HG03342 (cell line): ENCODE results near the gene GABARAP.
A peak's percentile ranks its signal among the peaks of the same experiment; 100 is the strongest.

Experiments used
- ATAC-seq: cut with Tn5 transposase; IDR thresholded peaks from one replicate; pipeline ENCODE4 v1.9.1; 2021; ENCODE audit warnings: mild to moderate bottlenecking, moderate library complexity; ENCODE audit not compliant: unreplicated experiment

Gene GABARAP

DNA sequence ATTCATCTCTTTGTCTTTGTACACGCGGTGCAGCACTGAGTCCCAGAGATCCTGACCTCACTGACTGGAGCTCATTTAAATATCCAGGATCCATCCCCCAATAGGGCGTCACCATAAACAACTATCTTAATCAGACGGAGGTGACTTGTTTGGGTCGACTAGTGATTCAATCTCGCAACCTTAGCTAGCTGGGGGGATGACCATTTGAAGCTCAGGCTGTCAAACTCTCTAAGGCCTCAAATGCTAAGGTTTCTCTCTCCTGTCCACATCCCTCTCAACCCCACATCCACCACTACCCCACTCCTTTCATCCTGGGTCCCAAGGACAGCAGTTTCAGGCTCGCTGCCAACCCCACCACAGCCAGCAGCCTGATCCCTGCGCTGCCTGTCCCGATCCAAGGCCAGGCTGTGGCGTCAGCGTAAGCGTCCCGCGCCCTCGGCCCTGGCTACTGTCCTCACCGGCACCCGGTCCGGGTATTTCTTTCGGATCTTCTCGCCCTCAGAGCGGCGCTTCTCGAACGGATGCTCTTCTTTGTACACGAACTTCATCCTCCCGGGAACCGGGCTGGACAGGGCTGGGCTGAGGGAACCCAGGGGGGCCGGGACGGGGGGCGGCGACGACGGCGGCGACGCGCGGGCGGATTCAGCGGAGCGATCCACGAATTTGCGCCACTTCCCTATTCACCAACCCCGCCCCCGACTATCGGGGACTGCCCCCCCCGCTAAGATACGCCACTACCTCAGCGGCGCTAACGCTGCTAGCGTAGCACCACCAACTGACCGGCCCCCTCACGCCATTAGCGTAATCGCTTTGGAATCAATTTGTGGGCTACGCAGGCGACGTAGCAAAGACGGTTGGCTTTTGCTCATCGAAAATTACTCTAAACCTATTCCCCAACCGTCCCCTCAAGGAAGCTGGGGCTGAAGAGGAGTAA, at the start of gene GABARAP:
Gene GABARAP, minus strand, starts transcription at position 667 of the 934 bp plus-strand sequence. Its CDS starts 119 bp downstream, at position 548.
- ATAC-seq: peak; percentile 28

DNA sequence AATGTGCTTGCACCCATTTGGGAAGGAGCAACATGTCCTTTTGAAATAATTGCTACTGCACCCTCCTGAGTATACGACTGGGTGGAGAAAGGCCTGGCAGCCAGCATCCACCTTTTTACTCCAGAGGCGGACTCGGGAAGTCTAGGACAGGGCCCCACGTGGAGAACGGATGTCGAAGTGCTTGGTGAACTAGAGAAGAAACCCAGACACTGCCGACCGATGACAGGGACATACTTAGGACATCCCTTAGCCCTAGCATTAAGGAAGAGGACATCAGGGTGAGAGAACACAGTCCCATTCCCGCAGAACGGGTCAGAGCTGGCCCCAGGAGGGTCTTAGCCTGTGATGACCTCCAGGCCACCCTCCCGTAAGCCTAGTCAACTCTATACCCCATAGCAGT, 48.4 kb upstream of the GABARAP start:
- no peak for ATAC-seq

DNA sequence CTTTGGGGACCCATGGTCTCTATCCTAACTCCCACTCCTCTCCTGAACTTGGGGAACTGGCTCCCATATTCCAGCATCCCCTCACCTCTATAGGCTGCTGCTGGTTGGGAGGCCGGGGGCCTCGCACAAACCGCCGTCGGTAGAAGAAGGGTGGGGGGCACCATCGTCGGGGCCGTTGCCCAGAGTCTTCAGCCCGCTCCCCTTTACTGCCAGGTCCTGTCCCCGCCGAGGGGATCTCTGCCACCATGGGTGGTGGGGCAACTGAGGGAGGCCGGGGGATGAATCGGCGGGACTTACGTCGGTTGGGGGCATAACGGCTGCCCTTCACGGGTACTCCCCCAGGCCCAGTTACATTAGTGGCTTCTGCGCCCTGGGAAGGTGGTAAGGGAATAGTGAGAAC, 47.9 kb upstream of the GABARAP start:
- ATAC-seq: no peak

DNA sequence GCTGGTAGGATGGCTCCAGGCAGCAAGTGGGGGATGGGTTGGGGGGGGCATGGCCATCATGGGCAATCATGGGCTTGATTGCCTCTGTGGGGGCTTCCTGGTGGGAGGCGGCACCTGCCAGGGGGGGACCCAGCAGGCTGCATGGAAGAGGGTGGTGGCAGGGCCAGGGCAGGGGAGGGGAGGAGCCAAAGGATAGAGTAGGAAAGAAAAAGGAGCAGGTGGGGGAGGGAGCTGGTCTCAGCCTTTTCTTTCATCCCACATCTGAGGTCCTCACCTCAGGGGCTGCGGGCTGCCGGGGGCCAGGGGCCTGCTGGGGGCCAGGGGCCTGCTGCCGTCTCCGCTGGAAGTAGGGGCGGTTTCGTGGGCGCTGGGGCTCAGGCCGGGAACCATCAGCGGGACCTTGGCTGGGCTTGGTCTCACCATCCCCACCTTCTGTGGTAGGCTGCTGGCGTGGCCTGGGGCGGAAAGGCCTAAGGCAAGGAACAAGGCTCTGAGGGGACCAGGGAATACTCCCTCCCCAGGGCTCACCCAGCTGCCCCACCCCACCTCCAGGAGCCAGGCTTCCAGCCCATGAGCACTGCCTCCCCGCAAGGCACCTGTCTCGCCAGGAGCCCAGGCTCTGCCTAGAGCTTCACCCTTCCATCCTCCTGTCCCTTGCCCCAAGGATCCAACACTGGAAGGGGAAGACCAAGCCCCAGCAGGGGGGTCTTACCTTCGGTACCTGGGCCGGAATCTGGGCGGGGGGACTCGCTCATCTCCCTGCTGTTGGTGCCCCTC, 47.2 kb upstream of the GABARAP start:
- ATAC-seq: no peak

DNA sequence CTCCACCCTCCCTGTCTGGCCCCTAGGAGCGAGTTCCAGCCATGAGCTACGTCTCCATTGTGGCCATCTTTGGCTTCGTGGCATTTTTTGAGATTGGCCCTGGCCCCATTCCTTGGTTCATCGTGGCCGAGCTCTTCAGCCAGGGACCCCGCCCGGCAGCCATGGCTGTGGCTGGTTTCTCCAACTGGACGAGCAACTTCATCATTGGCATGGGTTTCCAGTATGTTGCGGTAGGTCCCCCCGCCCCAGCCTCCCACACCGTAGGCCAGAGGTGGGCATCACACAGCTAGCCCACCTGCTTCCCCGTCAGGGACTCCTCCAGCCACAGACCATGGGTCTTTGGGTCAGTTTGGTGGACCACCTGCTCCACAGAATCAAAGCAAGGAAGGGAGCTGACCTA, 43.4 kb upstream of the GABARAP start:
- no peak for ATAC-seq

DNA sequence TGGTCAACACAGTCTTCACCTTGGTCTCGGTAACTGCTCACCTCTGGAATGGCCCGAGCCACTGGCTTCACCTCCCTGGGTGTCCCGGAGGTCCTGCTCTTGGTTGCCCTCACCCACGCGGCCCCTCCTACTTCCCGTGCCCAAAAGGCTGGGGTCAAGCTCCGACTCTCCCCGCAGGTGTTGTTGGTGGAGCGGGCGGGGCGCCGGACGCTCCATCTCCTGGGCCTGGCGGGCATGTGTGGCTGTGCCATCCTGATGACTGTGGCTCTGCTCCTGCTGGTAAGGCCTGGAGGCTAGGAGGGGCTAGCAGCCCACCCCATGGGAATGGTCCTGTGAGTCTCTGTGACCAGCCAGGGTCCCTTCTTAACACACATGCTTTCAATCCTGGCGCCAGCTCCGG, 42.7 kb upstream of the GABARAP start:
- no peak for ATAC-seq

DNA sequence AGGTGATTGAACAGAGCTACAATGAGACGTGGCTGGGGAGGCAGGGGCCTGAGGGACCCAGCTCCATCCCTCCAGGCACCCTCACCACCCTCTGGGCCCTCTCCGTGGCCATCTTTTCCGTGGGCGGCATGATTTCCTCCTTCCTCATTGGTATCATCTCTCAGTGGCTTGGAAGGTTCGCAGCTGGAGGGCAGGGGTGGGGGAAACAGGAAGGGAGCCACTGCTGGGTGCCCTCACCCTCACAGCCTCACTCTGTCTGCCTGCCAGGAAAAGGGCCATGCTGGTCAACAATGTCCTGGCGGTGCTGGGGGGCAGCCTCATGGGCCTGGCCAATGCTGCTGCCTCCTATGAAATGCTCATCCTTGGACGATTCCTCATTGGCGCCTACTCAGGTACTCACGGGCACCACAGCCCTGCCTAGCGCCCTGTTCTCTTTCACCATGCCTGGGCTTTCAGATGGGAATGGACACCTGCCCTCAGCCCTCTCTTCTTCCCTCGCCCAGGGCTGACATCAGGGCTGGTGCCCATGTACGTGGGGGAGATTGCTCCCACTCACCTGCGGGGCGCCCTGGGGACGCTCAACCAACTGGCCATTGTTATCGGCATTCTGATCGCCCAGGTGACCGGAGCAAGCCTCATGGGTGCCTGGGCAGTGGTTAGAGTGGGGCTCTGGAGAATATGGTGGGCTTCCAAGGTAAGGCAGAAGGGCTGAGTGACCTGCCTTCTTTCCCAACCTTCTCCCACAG, 41.4 kb upstream of the GABARAP start:
- ATAC-seq: no peak

DNA sequence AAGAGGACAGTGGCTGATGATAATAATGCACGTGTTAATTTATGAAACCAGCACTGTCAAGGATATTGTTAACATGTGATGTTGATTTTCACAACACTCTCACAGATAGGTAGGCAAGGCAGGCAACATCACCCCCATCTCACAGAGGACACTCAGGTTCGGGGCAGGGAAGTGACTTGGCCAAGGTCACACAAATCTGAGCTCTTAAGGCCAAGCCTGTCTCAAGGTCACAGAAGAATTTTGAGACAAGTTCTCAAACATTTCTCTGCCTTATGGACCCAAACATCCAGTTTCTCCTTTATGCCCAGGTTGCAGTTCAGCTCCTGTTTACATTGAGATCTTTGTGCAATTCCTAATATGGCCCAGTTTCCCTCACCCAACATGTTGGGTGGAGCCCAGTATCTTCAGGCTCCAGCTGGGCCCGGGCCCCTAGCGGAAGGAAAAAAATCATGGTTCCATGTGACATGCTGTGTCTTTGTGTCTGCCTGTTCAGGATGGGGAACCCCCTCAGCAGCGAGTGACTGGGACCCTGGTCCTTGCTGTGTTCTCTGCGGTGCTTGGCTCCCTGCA, 40.6 kb upstream of the GABARAP start:
- no peak for ATAC-seq

DNA sequence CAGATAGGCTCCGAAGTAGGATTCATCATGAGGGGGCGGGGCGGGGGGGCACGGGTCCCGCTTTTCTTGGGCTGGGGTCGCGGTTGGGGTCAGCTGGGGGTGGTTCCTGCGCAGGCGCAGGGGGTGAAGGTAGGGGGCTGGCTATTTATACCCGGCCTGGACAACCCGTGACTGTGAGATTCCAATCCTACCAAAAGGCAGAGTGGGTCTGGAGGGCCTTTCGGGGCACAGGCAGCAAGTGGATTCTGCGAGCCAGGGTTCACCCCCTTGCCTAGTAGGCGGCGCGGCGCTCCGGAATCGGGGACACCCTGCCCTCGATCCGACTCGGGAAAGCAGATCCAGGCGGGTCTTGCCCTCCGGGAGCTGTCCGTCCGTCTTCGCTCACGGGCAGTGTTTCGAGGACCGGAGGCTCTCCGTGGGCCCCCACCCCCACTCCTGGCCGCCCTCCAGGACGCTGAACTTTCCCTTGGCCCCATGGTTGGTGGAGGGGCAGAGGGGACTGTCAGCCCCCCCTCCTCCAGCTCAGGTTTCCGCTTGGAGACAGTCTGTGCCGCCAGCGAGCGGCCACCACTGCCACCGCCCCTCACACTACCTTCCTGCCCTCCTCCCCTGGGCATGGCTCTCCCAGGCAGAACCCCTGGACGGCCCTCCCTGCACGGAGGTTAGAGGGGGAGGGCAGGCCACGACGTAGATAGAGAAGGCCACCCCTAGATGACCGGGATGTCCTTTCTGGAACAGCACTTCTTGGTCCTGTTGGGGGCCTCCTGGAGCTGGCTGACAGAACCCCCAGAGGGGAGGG, 39.9 kb upstream of the GABARAP start:
- ATAC-seq: no peak

DNA sequence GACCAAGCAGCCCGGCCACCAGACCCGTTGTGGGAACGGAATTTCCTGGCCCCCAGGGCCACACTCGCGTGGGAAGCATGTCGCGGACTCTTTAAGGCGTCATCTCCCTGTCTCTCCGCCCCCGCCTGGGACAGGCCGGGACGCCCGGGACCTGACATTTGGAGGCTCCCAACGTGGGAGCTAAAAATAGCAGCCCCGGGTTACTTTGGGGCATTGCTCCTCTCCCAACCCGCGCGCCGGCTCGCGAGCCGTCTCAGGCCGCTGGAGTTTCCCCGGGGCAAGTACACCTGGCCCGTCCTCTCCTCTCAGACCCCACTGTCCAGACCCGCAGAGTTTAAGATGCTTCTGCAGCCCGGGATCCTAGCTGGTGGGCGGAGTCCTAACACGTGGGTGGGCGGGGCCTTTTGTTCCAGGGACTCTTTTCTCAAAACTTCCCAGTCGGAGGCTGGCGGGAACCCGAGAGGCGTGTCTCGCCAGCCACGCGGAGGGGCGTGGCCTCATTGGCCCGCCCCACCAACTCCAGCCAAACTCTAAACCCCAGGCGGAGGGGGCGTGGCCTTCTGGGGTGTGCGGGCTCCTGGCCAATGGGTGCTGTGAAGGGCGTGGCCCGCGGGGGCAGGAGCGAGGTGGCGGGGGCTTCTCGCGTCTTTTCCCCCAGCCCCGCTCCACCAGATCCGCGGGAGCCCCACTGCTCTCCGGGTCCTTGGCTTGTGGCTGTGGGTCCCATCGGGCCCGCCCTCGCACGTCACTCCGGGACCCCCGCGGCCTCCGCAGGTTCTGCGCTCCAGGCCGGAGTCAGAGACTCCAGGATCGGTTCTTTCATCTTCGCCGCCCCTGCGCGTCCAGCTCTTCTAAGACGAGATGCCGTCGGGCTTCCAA, 39.1 kb upstream of the GABARAP start, which contains the start of gene SLC2A4:
Gene SLC2A4, plus strand, starts transcription at position 645 of the 879 bp plus-strand sequence. Its CDS starts 217 bp downstream, at position 862.
- peak; percentile 63 for ATAC-seq

DNA sequence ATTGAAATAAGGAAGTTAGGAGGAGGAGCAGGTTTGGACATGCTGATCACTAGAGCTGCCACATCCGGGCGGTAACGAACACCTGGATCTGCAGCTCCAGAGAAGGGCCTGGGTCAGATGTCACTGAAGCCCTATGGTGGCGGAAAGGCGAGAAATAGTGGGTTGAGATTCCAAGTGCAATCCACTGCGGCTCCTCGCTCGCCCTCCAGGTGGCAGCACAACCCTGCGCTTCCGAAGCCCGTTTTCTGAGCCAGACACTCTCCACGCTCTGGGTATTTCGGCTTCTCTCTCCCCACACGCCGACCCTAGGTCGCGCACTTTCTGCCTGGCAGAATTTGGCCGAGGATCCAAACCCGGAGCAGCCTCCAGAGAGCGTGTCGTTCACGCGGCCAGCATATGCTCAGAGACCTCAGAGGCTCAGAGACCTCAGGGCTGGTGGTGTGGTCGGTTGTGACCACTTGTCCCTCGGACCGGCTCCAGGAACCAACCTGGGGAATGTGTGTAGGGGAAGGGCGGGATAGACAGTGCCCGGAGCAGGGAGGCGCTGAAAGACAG, 38.3 kb upstream of the GABARAP start:
- ATAC-seq: peak; percentile 61

DNA sequence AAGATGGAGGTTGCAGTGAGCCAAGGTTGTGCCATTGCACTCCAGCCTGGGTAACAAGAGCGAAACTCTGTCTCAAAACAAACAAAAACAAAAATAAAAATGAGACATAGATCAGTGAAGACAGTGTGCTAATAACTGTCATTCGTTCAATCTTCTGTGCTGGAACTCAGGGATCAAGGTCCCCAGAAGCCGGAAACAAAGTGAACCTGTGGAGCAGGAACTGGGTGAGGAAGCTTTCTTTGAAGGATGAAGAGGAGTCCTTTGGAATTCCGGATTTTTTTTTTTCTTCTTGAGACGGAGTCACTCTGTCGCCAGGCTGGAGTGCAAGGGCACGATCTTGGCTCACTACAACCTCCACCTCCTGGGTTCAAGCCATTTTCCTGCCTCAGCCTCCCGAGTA, 37.2 kb upstream of the GABARAP start:
- no peak for ATAC-seq

DNA sequence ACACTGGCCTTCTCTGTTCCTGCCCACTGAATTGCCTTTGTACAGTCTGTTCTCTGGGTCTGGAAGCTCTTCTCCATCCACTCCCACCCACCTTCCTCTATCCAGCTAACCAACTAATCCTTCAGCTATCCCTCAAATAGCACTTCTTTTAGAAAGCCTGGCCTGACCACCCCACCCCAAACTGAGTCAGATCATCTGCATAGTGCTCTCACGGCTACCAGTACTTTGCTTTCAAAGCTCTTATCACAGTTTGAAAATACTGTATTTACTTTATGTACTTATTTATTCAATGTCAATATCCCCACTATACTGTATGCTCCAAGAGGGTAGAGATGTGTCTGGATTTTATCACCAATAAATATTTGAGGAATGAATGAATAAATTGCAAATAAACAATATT, 24.5 kb upstream of the GABARAP start:
- no peak for ATAC-seq

DNA sequence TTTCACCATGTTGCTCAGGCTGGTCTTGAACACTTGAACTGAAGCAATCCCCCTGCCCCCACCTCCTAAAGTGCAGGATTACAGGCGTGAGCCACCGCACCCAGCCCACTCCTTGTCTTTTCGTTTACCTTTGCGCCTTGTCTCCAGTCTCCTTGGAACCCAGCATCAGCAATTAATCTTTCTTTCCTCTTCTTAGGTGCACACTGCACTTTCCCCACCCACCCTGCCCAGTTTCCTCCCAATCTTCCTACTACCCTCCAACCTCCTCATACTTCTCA, 21.5 kb upstream of the GABARAP start:
- ATAC-seq: no peak

DNA sequence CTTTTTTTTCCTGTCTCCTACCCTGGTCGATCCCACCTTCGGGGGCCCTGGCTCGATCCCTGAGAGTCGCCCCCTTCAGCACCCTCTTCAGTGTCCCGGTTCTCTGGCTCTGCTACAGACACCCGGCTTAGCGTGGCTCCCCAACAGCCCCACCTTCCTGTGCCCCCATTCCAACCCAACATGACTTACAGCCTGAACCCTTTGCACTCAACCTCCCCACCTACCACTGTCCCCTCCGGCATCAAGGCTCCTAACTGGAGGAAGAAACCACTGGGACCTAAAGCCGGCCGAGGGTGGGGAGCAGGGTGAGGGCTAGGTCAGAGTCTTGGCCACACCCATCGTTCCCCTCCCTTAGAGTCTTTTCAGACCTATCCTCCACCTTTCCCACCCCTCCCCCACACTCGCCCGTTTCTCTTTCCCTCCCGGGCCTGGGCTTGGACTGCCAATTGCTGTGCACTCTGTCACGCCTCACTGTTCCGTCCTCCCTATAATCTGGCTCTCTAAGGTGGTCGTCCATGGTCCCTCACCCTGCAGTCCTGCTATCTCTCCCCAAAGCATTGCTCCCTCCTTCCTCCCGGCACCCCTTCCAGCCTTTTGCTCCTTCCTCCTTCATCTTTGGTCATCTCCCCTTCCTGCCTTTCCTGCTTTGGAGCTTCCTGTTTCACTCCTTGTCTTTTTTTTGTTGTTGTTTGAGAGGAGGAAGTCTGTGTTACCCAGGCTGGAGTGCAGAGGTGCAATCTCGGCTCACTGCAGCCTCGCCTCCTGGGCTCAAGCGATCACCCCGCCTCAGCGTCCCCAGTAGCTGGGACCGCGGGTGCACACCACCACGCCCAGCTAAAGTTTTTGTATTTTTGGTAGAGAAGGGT, 20.9 kb upstream of the GABARAP start:
- no peak for ATAC-seq

DNA sequence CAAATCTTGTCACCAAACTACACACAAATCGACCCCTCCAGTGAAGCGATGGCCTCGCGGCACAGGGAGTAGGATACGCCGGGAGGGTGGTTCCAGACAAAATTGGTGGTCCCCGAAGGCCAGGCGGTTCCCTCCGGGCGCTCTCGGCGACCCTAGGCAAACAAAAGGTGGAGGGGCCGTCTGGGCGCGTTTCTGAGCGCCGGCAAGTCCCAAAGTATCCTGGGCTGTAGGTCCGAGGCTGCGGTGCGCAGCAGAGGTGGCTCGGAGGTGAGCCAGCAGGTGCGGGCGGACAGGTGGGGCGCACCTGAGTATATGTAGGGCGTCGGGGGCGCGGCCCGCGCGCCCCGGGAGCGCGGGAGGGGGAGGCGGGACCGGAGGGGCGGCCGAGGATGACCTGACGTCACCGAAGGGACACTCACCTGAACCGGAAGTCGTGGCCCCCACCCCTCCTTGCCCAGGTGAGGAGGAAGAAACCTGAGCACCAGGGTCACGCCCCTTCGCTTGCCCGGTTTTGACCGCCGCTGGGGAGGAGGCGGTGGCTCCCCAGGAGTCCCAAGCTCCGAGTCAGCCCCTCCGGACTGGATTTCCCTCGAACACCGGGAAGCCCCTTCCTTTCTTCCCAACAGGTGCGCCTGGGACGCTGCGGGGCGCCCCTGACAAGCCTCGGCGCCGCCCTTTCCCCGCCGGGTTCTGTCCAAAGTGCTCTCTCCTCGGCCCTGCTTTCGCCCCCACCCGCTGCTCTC, 20.1 kb upstream of the GABARAP start, which contains the start of gene CLDN7:
Gene CLDN7, minus strand, starts transcription at position 287 of the 743 bp plus-strand sequence. CDS start 435 bp downstream, outside the sequence.
- no peak for ATAC-seq
